KMS-11 (cell line): Measurements from ENCODE around the gene RANBP3L.

Source experiments
- H2AFZ ChIP-seq: fragments of 200-600 bp; sonication (generic); 2 replicates; pipeline ENCODE4 v1.6.1; 2016; ENCODE audit warnings: antibody characterized with exemption, mixed run types, low read depth
- H3K27ac ChIP-seq: fragments of 200-600 bp; sonication (generic); 2 replicates; pipeline ENCODE4 v1.6.1; 2016; ENCODE audit warnings: mild to moderate bottlenecking, mixed run types
- H3K27me3 ChIP-seq: fragments of 200-600 bp; sonication (generic); 2 replicates; pipeline ENCODE4 v1.6.1; 2017; ENCODE audit warnings: mild to moderate bottlenecking, low read depth, mixed run types, moderate library complexity; ENCODE audit not compliant: insufficient read depth
- H3K36me3 ChIP-seq: fragments of 200-600 bp; sonication (generic); 2 replicates; pipeline ENCODE4 v1.6.1; 2017; ENCODE audit warnings: mild to moderate bottlenecking, mixed run types; ENCODE audit not compliant: insufficient read depth
- H3K4me1 ChIP-seq: fragments of 200-600 bp; sonication (generic); 2 replicates; pipeline ENCODE4 v1.6.1; 2016; ENCODE audit warnings: mild to moderate bottlenecking, low read depth, mixed run types; ENCODE audit not compliant: poor library complexity, severe bottlenecking
- H3K4me2 ChIP-seq: fragments of 200-600 bp; sonication (generic); 2 replicates; pipeline ENCODE4 v1.7.0; 2016; ENCODE audit warnings: mild to moderate bottlenecking, mixed run types
- H3K4me3 ChIP-seq: fragments of 200-600 bp; sonication (generic); IDR thresholded peaks from 2 replicates; pipeline ENCODE4 v1.6.1; 2017; ENCODE audit warnings: low read depth, low read length, mixed read lengths; ENCODE audit not compliant: insufficient read depth
- H3K79me2 ChIP-seq: fragments of 200-600 bp; sonication (generic); 2 replicates; pipeline ENCODE4 v1.6.1; 2016; ENCODE audit warnings: low read depth, mixed run types; ENCODE audit not compliant: insufficient read depth
- H3K9ac ChIP-seq: fragments of 200-600 bp; sonication (generic); 2 replicates; pipeline ENCODE4 v1.6.1; 2016; ENCODE audit warnings: mild to moderate bottlenecking, mixed run types
- H4K20me1 ChIP-seq: fragments of 200-600 bp; sonication (generic); 2 replicates; pipeline ENCODE4 v1.6.1; 2016; ENCODE audit warnings: mild to moderate bottlenecking, mixed run types; ENCODE audit not compliant: insufficient read depth
- CTCF ChIP-seq: fragments of 200-600 bp; sonication (generic); conservative IDR thresholded peaks from 2 replicates; pipeline ENCODE4 v1.6.1; 2017; ENCODE audit warnings: low read depth, mild to moderate bottlenecking, antibody characterized with exemption, low read length, moderate library complexity, mixed read lengths

Gene RANBP3L

GRCh38 chr5:36277521-36278176 lies 24.1 kb downstream of the RANBP3L start:
- H3K4me3 ChIP-seq = no peak overlapping the region
- no peak for TF ChIP-seq CTCF
- H3K27me3 ChIP-seq = no peaks in the 10 kb centered on the region
- H3K79me2 ChIP-seq = no peaks in the 10 kb centered on the region
- H3K4me1 ChIP-seq = no peaks in the 10 kb centered on the region
- no peaks in the 10 kb centered on the region for H3K36me3 ChIP-seq
- no peak overlapping the region for H3K9ac ChIP-seq
- H2AFZ ChIP-seq = no peak overlapping the region
- H3K4me2 ChIP-seq = no peak overlapping the region
- no peaks in the 10 kb centered on the region for H4K20me1 ChIP-seq
- H3K27ac ChIP-seq = no peak overlapping the region

- Histone ChIP-seq H3K4me1 (no peaks in the 10 kb centered on the region), H4K20me1 (no peaks in the 10 kb centered on the region), H2AFZ (no peak overlapping the region), H3K9ac (no peak overlapping the region), H3K4me3 (no peak overlapping the region), H3K79me2 (no peaks in the 10 kb centered on the region), H3K27ac (no peak overlapping the region), H3K36me3 (no peaks in the 10 kb centered on the region), H3K4me2 (no peak overlapping the region), H3K27me3 (no peaks in the 10 kb centered on the region)
- TF ChIP-seq CTCF = no peak
Measured at GRCh38 chr5:36276864-36277263, 24.8 kb downstream of the RANBP3L start.

- no peak for TF ChIP-seq CTCF
- no peaks in the 10 kb centered on the region for H3K36me3 ChIP-seq
- H3K4me2 ChIP-seq = no peak overlapping the region
- no peaks in the 10 kb centered on the region for H3K79me2 ChIP-seq
- no peak overlapping the region for H3K9ac ChIP-seq
- H3K27ac ChIP-seq = no peak overlapping the region
- H3K27me3 ChIP-seq = no peaks in the 10 kb centered on the region
- no peak overlapping the region for H3K4me3 ChIP-seq
- no peak overlapping the region for H2AFZ ChIP-seq
- H3K4me1 ChIP-seq = no peaks in the 10 kb centered on the region
- no peaks in the 10 kb centered on the region for H4K20me1 ChIP-seq
Measured at GRCh38 chr5:36273809-36274526, 27.7 kb downstream of the RANBP3L start.

DNA sequence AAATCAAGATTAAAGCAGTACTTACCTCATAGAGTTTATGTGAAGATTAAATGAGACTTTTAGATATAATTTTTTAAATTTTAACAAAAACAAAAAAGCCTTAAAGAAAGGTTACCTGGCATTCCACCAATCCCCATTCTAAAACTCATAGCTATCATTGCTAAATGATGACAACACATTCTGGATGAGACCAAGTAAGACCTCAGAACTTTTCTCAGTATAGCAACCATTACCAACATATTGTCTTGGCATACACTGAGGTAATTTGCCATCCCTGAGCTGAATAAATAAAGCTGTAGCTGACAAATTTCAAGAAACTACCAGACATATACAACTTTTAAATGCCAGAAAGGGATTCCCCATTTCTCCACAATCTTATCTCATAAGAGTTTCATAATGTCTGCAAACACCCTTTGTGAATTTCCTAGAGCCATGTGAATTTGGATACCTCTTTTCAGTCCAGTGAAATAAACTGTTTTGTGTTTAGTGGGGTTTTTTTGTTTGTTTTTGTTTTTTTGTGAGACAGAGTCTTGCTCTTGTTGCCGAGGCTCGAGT lies 29.5 kb downstream of the RANBP3L start:
- Histone ChIP-seq H4K20me1 (no peaks in the 10 kb centered on the region), H3K4me1 (no peaks in the 10 kb centered on the region)
- TF ChIP-seq CTCF = no peak

More for the DNA sequence above, 29.5 kb downstream of the RANBP3L start:
- no peak overlapping the region for H3K4me2 ChIP-seq
- H3K36me3 ChIP-seq = no peaks in the 10 kb centered on the region
- H2AFZ ChIP-seq = no peak overlapping the region
- H3K79me2 ChIP-seq = no peaks in the 10 kb centered on the region
- H3K9ac ChIP-seq = no peak overlapping the region
- no peak overlapping the region for H3K4me3 ChIP-seq
- no peak overlapping the region for H3K27ac ChIP-seq
- no peaks in the 10 kb centered on the region for H3K27me3 ChIP-seq
